Keratinocyte (primary cell): ENCODE results near the gene RHOJ. TPM values are rescaled to one million over a fixed set of nuclear protein-coding genes. Genes with fewer than 3 reads are reported as not detected.

Experiments
- DNase-seq: peaks from one replicate; pipeline ENCODE4 v3.0.0-alpha.2; 2011; ENCODE audit warnings: low read depth, missing footprints, low spot score
- FAIRE-seq: peaks from 2 replicates; lab custom pipeline; 2011; peaks lifted over from hg19 to GRCh38; lab: Jason Lieb, UNC
- H2AFZ ChIP-seq: 2 replicates; pipeline ENCODE4 v1.6.0; 2012; ENCODE audit warnings: low read length, control low read depth, inconsistent platforms; ENCODE audit not compliant: control insufficient read depth
- H3K27ac ChIP-seq: 2 replicates; pipeline ENCODE4 v1.5.1; 2011; ENCODE audit warnings: low read length; ENCODE audit not compliant: control insufficient read depth, insufficient read depth
- H3K27me3 ChIP-seq: 3 replicates; pipeline ENCODE4 v1.6.0; 2011; ENCODE audit warnings: low read length; ENCODE audit not compliant: control insufficient read depth, insufficient read depth; ENCODE audit errors: extremely low read depth
- H3K36me3 ChIP-seq, 2 experiments: 2 replicates in 1 of 2; 3 replicates in 1 of 2; pipeline ENCODE4 v1.5.1; 2011; ENCODE audit warnings: low read length in 2 of 2, mild to moderate bottlenecking in 1 of 2; ENCODE audit not compliant: control insufficient read depth in 2 of 2, insufficient read depth in 2 of 2; ENCODE audit errors: extremely low read depth in 1 of 2
- H3K4me1 ChIP-seq: 3 replicates; pipeline ENCODE4 v1.5.1; 2011; ENCODE audit warnings: low read length; ENCODE audit not compliant: control insufficient read depth, insufficient read depth; ENCODE audit errors: extremely low read depth
- H3K4me2 ChIP-seq: 3 replicates; pipeline ENCODE4 v1.6.0; 2011; ENCODE audit warnings: low read depth, low read length; ENCODE audit not compliant: control insufficient read depth, insufficient read depth; ENCODE audit errors: extremely low read depth
- H3K4me3 ChIP-seq, 3 experiments: fragments of 200-600 bp in 1 of 3; sonication (generic) in 1 of 3; 2 replicates in 2 of 3; 3 replicates in 1 of 3; pipeline ENCODE4 v1.5.1; 2011 to 2016; ENCODE audit warnings: low read length in 3 of 3, mild to moderate bottlenecking in 3 of 3, control low read depth in 2 of 3, inconsistent platforms in 1 of 3, low read depth in 1 of 3, mixed read lengths in 1 of 3, mixed run types in 1 of 3, moderate library complexity in 1 of 3; ENCODE audit not compliant: control insufficient read depth in 2 of 3, insufficient read depth in 2 of 3; ENCODE audit errors: extremely low read depth in 1 of 3
- H3K79me2 ChIP-seq: 2 replicates; pipeline ENCODE4 v1.6.0; 2012; ENCODE audit warnings: low read length; ENCODE audit not compliant: control insufficient read depth, insufficient read depth
- H3K9ac ChIP-seq: 3 replicates; pipeline ENCODE4 v1.6.0; 2011; ENCODE audit warnings: low read length; ENCODE audit not compliant: control insufficient read depth, insufficient read depth; ENCODE audit errors: extremely low read depth
- H3K9me1 ChIP-seq: 3 replicates; pipeline ENCODE4 v1.6.0; 2011; ENCODE audit warnings: low read length; ENCODE audit not compliant: control insufficient read depth, insufficient read depth; ENCODE audit errors: extremely low read depth
- H3K9me3 ChIP-seq: 2 replicates; pipeline ENCODE4 v1.5.1; 2012; ENCODE audit warnings: low read depth, low read length; ENCODE audit not compliant: control insufficient read depth
- H4K20me1 ChIP-seq: 3 replicates; pipeline ENCODE4 v1.6.0; 2011; ENCODE audit warnings: low read length; ENCODE audit not compliant: control insufficient read depth, insufficient read depth; ENCODE audit errors: extremely low read depth
- CTCF ChIP-seq, 3 experiments: IDR thresholded peaks in 1 of 3; conservative IDR thresholded peaks in 1 of 3; optimal IDR thresholded peaks in 1 of 3; 2 replicates in 2 of 3; 3 replicates in 1 of 3; pipeline versions ENCODE3 to v1.5.1; 2011; ENCODE audit warnings: low read length in 3 of 3, mild to moderate bottlenecking in 3 of 3, moderate library complexity in 2 of 3, control low read depth in 1 of 3, inconsistent platforms in 1 of 3; ENCODE audit not compliant: insufficient read depth in 2 of 3; ENCODE audit errors: extremely low read depth in 1 of 3
- EZH2 ChIP-seq: IDR thresholded peaks from one replicate; pipeline ENCODE4 v1.6.1; 2012; ENCODE audit warnings: inconsistent platforms, mild to moderate bottlenecking, low read length, moderate library complexity
- dilution Hi-C: fragments of 300-500 bp; cut with MboI; formaldehyde crosslinking; loops from one replicate; pipeline ENCODE4 v1.7.0; 2020; ENCODE audit warnings: low sequenced_read_pairs; ENCODE audit not compliant: extremely low pct_ligation_motif_present
- polyA plus RNA-seq, 5 experiments: library from polyadenylated mRNA; depleted of rRNA in 3 of 5; stranded (reverse) in 3 of 5; stranded (forward) in 1 of 5; unstranded in 1 of 5; fragments of >200 nt; gene quantifications; 1 replicate in 1 of 5; 2 replicates in 3 of 5; 3 replicates in 1 of 5; pipeline versions ENCODE4 v1.2.1 to v1.2.3, GENCODE V29; 2011 to 2012; ENCODE audit warnings: missing spikeins in 2 of 5, low read depth in 1 of 5, low replicate concordance in 1 of 5

Gene RHOJ
- polyA plus RNA-seq, 1 donor (not counting 4 experiments of a cell fraction or from before 2014, with no cell fraction given) = 0.46 TPM

- no peaks in the 10 kb centered on the region for H4K20me1 ChIP-seq
- TF ChIP-seq EZH2 (no peak), CTCF (optimal IDR thresholded peaks at IDR 0.05 in 1 of 3, IDR thresholded peaks at IDR 0.05 in 1 of 3, conservative IDR thresholded peaks at IDR 0.05 in 1 of 3; ENCODE audit: extremely low read depth in 1 of 3, insufficient read depth in 2 of 3, low read length in 3 of 3) (no peak)
- no peaks in the 10 kb centered on the region for H3K79me2 ChIP-seq
- no peaks in the 10 kb centered on the region for H3K27me3 ChIP-seq
- H3K4me3 ChIP-seq = no peak overlapping the region
- dilution Hi-C loops = no loop called here
- H3K4me1 ChIP-seq = no peaks in the 10 kb centered on the region
- H3K9ac ChIP-seq = no peak overlapping the region
- H3K27ac ChIP-seq = no peak overlapping the region
- H3K36me3 ChIP-seq = no peaks in the 10 kb centered on the region
- H3K9me1 ChIP-seq = no peaks in the 10 kb centered on the region
- no peaks in the 10 kb centered on the region for H3K9me3 ChIP-seq
- no peak overlapping the region for H2AFZ ChIP-seq
- no peak for FAIRE-seq
- H3K4me2 ChIP-seq = no peak overlapping the region
- no peak for DNase-seq
Measured at GRCh38 chr14:63231766-63232165, 27.5 kb downstream of the RHOJ start.

GRCh38 chr14:63237791-63238190 lies 33.5 kb downstream of the RHOJ start:
- Histone ChIP-seq H3K4me1 (no peaks in the 10 kb centered on the region), H3K36me3 (no peaks in the 10 kb centered on the region), H3K79me2 (no peaks in the 10 kb centered on the region), H4K20me1 (no peaks in the 10 kb centered on the region), H3K9me3 (no peaks in the 10 kb centered on the region), H3K9me1 (no peaks in the 10 kb centered on the region), H2AFZ (no peak overlapping the region), H3K27me3 (no peaks in the 10 kb centered on the region), H3K9ac (no peak overlapping the region), H3K4me2 (no peak overlapping the region), H3K4me3 (no peak overlapping the region), H3K27ac (no peak overlapping the region)
- dilution Hi-C loops = no loop called here
- FAIRE-seq (no peak), DNase-seq (no peak)
- TF ChIP-seq EZH2 (no peak), CTCF (optimal IDR thresholded peaks at IDR 0.05 in 1 of 3, IDR thresholded peaks at IDR 0.05 in 1 of 3, conservative IDR thresholded peaks at IDR 0.05 in 1 of 3; ENCODE audit: extremely low read depth in 1 of 3, insufficient read depth in 2 of 3, low read length in 3 of 3) (no peak)
